Measurements from ENCODE around the gene NUP93.

NUP93 gene

GRCh38 chr16:56729735-56730662, at the start of gene NUP93:
TSS of gene NUP93 (plus strand) at chr16:56730129. CDS start at chr16:56748248, 18,119 bp downstream.
- peak; percentile 29 for DNase-seq

- peak; percentile 70 for DNase-seq
Observed at GRCh38 chr16:56681939-56682702, 47.8 kb upstream of the NUP93 start, which contains the start of gene MT1X. TSS of gene MT1X (plus strand) at chr16:56682470. CDS start at chr16:56682541, 71 bp downstream.

- DNase-seq: no peak
Observed at GRCh38 chr16:56682703-56683397, 47.1 kb upstream of the NUP93 start.

GRCh38 chr16:56683424-56684172, 46.3 kb upstream of the NUP93 start:
- DNase-seq: no peak

- DNase-seq: no peak
Observed at GRCh38 chr16:56684256-56684925, 45.5 kb upstream of the NUP93 start.

- DNase-seq: no peak
Observed at GRCh38 chr16:56684926-56685590, 44.9 kb upstream of the NUP93 start.

- DNase-seq: no peak
Observed at GRCh38 chr16:56686758-56687157, 43.2 kb upstream of the NUP93 start.

- no peak for DNase-seq
Observed at GRCh38 chr16:56688762-56689161, 41.2 kb upstream of the NUP93 start.

GRCh38 chr16:56689171-56689570, 40.8 kb upstream of the NUP93 start:
- DNase-seq: no peak

GRCh38 chr16:56690420-56691122, 39.4 kb upstream of the NUP93 start:
- no peak for DNase-seq

GRCh38 chr16:56691885-56692284, 38.0 kb upstream of the NUP93 start:
- DNase-seq: no peak

GRCh38 chr16:56695246-56695645, 34.7 kb upstream of the NUP93 start:
- DNase-seq: no peak

GRCh38 chr16:56697456-56698155, 32.3 kb upstream of the NUP93 start:
- no peak for DNase-seq

- DNase-seq: no peak
Observed at GRCh38 chr16:56700195-56700594, 29.7 kb upstream of the NUP93 start.

- no peak for DNase-seq
Observed at GRCh38 chr16:56700631-56701030, 29.3 kb upstream of the NUP93 start.

- no peak for DNase-seq
Observed at GRCh38 chr16:56701534-56701933, 28.4 kb upstream of the NUP93 start.

- no peak for DNase-seq
Observed at GRCh38 chr16:56702836-56703235, 27.1 kb upstream of the NUP93 start.

GRCh38 chr16:56708525-56709442, 21.1 kb upstream of the NUP93 start:
- no peak for DNase-seq
